Neural cell (in vitro differentiated cells): Measurements from ENCODE around the gene LRRC26.
"Not testable (repeated sequence)": the region's sequence is repeated elsewhere in the genome, so short reads cannot be mapped to it uniquely, and the experiment has no call there.

Experiments used
- EZH2 ChIP-seq: fragments of 200-600, 300-800 bp; shearing (Covaris generic), sonication (generic); IDR thresholded peaks from 2 replicates; pipeline ENCODE4 v1.6.1; 2014; ENCODE audit warnings: antibody characterized with exemption, low read length, borderline replicate concordance, mild to moderate bottlenecking; ENCODE audit not compliant: insufficient read depth, poor library complexity, severe bottlenecking
- RAD21 ChIP-seq: fragments of 450-650 bp; conservative IDR thresholded peaks from 2 replicates; pipeline ENCODE4 v1.6.1; 2014; ENCODE audit warnings: antibody characterized with exemption, mild to moderate bottlenecking, moderate library complexity
- SMC3 ChIP-seq: fragments of 450-650 bp; conservative IDR thresholded peaks from 2 replicates; pipeline ENCODE4 v1.6.1; 2014; ENCODE audit warnings: antibody characterized with exemption, mild to moderate bottlenecking, moderate library complexity; ENCODE audit not compliant: poor library complexity
- TF ChIP-seq, protein P1 (sequence below): fragments of 450-650 bp; IDR thresholded peaks from 2 replicates; pipeline ENCODE4 v1.5.1; 2014; ENCODE audit warnings: antibody characterized with exemption, mild to moderate bottlenecking, moderate library complexity; ENCODE audit not compliant: poor library complexity, severe bottlenecking

DNA sequence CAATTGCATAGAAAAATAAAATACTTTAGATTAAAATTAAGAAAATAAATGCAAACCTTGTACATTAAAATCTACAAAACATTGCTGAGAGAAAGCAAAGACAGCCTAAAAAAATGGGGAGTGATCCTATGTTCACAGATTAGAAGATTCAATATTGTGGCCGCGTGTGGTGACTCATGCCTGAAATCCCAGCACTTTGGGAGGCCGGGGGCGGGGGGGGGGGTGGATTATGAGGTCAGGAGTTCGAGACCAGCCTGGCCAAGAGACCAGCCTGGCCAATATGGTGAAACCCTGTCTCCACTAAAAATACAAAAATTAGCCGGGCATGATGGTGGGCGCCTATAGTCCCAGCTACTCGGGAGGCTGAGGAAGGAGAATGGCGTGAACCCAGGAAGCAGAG, 34.7 kb downstream of the LRRC26 start:
- TF ChIP-seq EZH2, RAD21, SMC3: not testable (repeated sequence)
- TF ChIP-seq, protein P1, sequence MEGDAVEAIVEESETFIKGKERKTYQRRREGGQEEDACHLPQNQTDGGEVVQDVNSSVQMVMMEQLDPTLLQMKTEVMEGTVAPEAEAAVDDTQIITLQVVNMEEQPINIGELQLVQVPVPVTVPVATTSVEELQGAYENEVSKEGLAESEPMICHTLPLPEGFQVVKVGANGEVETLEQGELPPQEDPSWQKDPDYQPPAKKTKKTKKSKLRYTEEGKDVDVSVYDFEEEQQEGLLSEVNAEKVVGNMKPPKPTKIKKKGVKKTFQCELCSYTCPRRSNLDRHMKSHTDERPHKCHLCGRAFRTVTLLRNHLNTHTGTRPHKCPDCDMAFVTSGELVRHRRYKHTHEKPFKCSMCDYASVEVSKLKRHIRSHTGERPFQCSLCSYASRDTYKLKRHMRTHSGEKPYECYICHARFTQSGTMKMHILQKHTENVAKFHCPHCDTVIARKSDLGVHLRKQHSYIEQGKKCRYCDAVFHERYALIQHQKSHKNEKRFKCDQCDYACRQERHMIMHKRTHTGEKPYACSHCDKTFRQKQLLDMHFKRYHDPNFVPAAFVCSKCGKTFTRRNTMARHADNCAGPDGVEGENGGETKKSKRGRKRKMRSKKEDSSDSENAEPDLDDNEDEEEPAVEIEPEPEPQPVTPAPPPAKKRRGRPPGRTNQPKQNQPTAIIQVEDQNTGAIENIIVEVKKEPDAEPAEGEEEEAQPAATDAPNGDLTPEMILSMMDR: not testable (repeated sequence)
